SK-N-SH (cell line): ENCODE data around the gene COMT. TPM values are rescaled to one million over a fixed set of nuclear protein-coding genes. Genes with fewer than 3 reads are reported as not detected.

Experiments used
- CTCF ChIA-PET: fragments of 300-600, 350-600 bp; formaldehyde crosslinking; extraction: SDS; loops from one replicate; lab custom pipeline; 2021; lab: Yijun Ruan, JAX
- POLR2A ChIA-PET: fragments of 350-600 bp; sonication (Branson Sonifier 250); formaldehyde crosslinking; extraction: SDS; loops from one replicate; lab custom pipeline; 2020; ENCODE audit warnings: antibody characterized with exemption, inconsistent platforms; lab: Yijun Ruan, JAX
- DNase-seq: peaks from one replicate; pipeline ENCODE4 v3.0.0; 2012
- H2AFZ ChIP-seq: fragments of 200-600 bp; sonication (generic); 2 replicates; pipeline ENCODE4 v1.8.1; 2016; ENCODE audit warnings: antibody characterized with exemption, mild to moderate bottlenecking, low read depth
- H3F3A ChIP-seq: fragments of 200-600 bp; sonication (generic); replicated peaks from 2 replicates; pipeline ENCODE3; 2016; ENCODE audit warnings: antibody characterized with exemption, mild to moderate bottlenecking; ENCODE audit not compliant: insufficient read depth
- H3K27ac ChIP-seq, 2 experiments: fragments of 200-500 bp in 1 of 2; fragments of 200-600 bp in 1 of 2; sonication (Bioruptor generic) in 1 of 2; sonication (generic), shearing (Covaris generic) in 1 of 2; 2 replicates each; pipeline versions ENCODE4 v1.5.1 to v1.6.1; 2014 to 2016; ENCODE audit warnings: low read depth in 2 of 2, inconsistent platforms in 1 of 2, low read length in 1 of 2, mild to moderate bottlenecking in 1 of 2, mixed read lengths in 1 of 2
- H3K27me3 ChIP-seq: fragments of 200-600 bp; sonication (generic), shearing (Covaris generic); 2 replicates; pipeline ENCODE4 v1.6.1; 2016; ENCODE audit warnings: mixed run types; ENCODE audit not compliant: insufficient read depth
- H3K36me3 ChIP-seq, 2 experiments: fragments of 200-500 bp in 1 of 2; fragments of 200-600 bp in 1 of 2; sonication (Bioruptor generic) in 1 of 2; sonication (generic) in 1 of 2; replicated peaks in 1 of 2; 2 replicates each; pipeline versions ENCODE3 to v1.5.1; 2014 to 2016; ENCODE audit warnings: low read length in 1 of 2, mild to moderate bottlenecking in 1 of 2; ENCODE audit not compliant: insufficient read depth in 2 of 2, control insufficient read depth in 1 of 2
- H3K4me1 ChIP-seq, 2 experiments: fragments of 200-500 bp in 1 of 2; fragments of 200-600 bp in 1 of 2; sonication (Bioruptor generic) in 1 of 2; sonication (generic), shearing (Covaris generic) in 1 of 2; 2 replicates each; pipeline versions ENCODE4 v1.5.1 to v1.6.1; 2014 to 2016; ENCODE audit warnings: low read depth in 1 of 2, low read length in 1 of 2, mixed run types in 1 of 2; ENCODE audit not compliant: insufficient read depth in 2 of 2, control insufficient read depth in 1 of 2
- H3K4me2 ChIP-seq: fragments of 200-600 bp; sonication (generic), shearing (Covaris generic); 2 replicates; pipeline ENCODE4 v1.6.1; 2017; ENCODE audit warnings: mixed run types
- H3K4me3 ChIP-seq, 2 experiments: fragments of 200-500 bp in 1 of 2; fragments of 200-600 bp in 1 of 2; sonication (Bioruptor generic) in 1 of 2; sonication (generic), shearing (Covaris generic) in 1 of 2; 2 replicates each; pipeline versions ENCODE4 v1.5.1 to v1.8.1; 2014 to 2016; ENCODE audit warnings: low read depth in 2 of 2, inconsistent platforms in 1 of 2, low read length in 1 of 2, mild to moderate bottlenecking in 1 of 2, mixed read lengths in 1 of 2, moderate library complexity in 1 of 2
- H3K79me2 ChIP-seq: fragments of 200-600 bp; sonication (generic); 2 replicates; pipeline ENCODE4 v1.8.1; 2017; ENCODE audit warnings: mild to moderate bottlenecking; ENCODE audit not compliant: insufficient read depth
- H3K9ac ChIP-seq: fragments of 200-600 bp; sonication (generic); 2 replicates; pipeline ENCODE4 v1.6.1; 2017; ENCODE audit warnings: mixed run types
- H3K9me2 ChIP-seq: fragments of 200-600 bp; sonication (generic); 2 replicates; pipeline ENCODE4 v1.6.1; 2017; ENCODE audit warnings: mixed run types
- H3K9me3 ChIP-seq: fragments of 200-600 bp; sonication (generic); 2 replicates; pipeline ENCODE4 v1.6.1; 2017; ENCODE audit warnings: mixed run types, mild to moderate bottlenecking, moderate library complexity
- H4K20me1 ChIP-seq: fragments of 200-600 bp; sonication (generic); 2 replicates; pipeline ENCODE4 v1.6.1; 2017; ENCODE audit warnings: mild to moderate bottlenecking, mixed run types; ENCODE audit not compliant: insufficient read depth
- CHD2 ChIP-seq: fragments of 150-350 bp; IDR thresholded peaks from 2 replicates; pipeline ENCODE4 v1.6.1; 2018; ENCODE audit warnings: low read length; ENCODE audit not compliant: partially characterized antibody
- ELF1 ChIP-seq: IDR thresholded peaks from 2 replicates; pipeline ENCODE4 v1.4.0; 2012
- FOXJ3 ChIP-seq: sonication (generic); formaldehyde crosslinking; IDR thresholded peaks from 2 replicates; pipeline ENCODE4 v1.5.1; 2020; ENCODE audit warnings: mild to moderate bottlenecking, missing genetic modification reagents
- FOXM1 ChIP-seq: IDR thresholded peaks from 2 replicates; pipeline ENCODE4 v1.4.0; 2012; ENCODE audit warnings: low read depth, mild to moderate bottlenecking
- GATA2 ChIP-seq: sonication (generic); formaldehyde crosslinking; IDR thresholded peaks from 2 replicates; pipeline ENCODE4 v1.5.0; 2020; ENCODE audit warnings: mild to moderate bottlenecking, missing genetic modification reagents
- JUND ChIP-seq: IDR thresholded peaks from 2 replicates; pipeline ENCODE4 v1.4.0; 2012
- NFIC ChIP-seq: IDR thresholded peaks from 2 replicates; pipeline ENCODE4 v1.4.0; 2012; ENCODE audit warnings: borderline replicate concordance
- PBX3 ChIP-seq: IDR thresholded peaks from 2 replicates; pipeline ENCODE4; 2012
- POLR2AphosphoS5 ChIP-seq: IDR thresholded peaks from 2 replicates; pipeline ENCODE4 v1.6.1; 2012; ENCODE audit warnings: low read depth, low read length
- REST ChIP-seq: IDR thresholded peaks from 2 replicates; pipeline ENCODE4 v1.6.1; 2012; ENCODE audit warnings: mild to moderate bottlenecking, low read depth, low read length, moderate library complexity
- RFX5 ChIP-seq: IDR thresholded peaks from 2 replicates; pipeline ENCODE4 v1.6.1; 2012; ENCODE audit warnings: mild to moderate bottlenecking, improper control_type of control experiment, low read length
- SMC3 ChIP-seq: IDR thresholded peaks from 2 replicates; pipeline ENCODE4 v1.6.1; 2012; ENCODE audit warnings: low read depth, low read length, improper control_type of control experiment
- TAF1 ChIP-seq: IDR thresholded peaks from 2 replicates; pipeline ENCODE4 v1.6.1; 2012; ENCODE audit warnings: low read depth, mild to moderate bottlenecking, low read length, moderate library complexity, borderline replicate concordance
- TEAD4 ChIP-seq: IDR thresholded peaks from 2 replicates; pipeline ENCODE4 v1.4.0; 2012; ENCODE audit warnings: mild to moderate bottlenecking, borderline replicate concordance; ENCODE audit not compliant: insufficient read depth
- USF2 ChIP-seq: fragments of 150-350 bp; IDR thresholded peaks from 2 replicates; pipeline ENCODE4 v1.6.1; 2017; ENCODE audit warnings: antibody characterized with exemption, low read length, low read depth, borderline replicate concordance
- YY1 ChIP-seq: IDR thresholded peaks from 2 replicates; pipeline ENCODE4 v1.4.0; 2012; ENCODE audit warnings: low read depth, mild to moderate bottlenecking
- ZBTB33 ChIP-seq: IDR thresholded peaks from 2 replicates; pipeline ENCODE4 v1.4.0; 2012; ENCODE audit warnings: low read depth, borderline replicate concordance
- WGBS: methylation state at CpG from one replicate; pipeline ENCODE4 v1.1.6; 2017; ENCODE audit warnings: low lambda C conversion rate; 5-methylcytosine and 5-hydroxymethylcytosine counted together
- polyA plus RNA-seq, 3 experiments: library from polyadenylated mRNA; depleted of rRNA; stranded (reverse); fragments of >200 nt; gene quantifications; 2 replicates each; pipeline ENCODE4 v1.2.3, GENCODE V29; 2012

COMT gene
- polyA plus RNA-seq, 1 of the 3 experiments (the other 2 are of a cell fraction): 343 TPM

- CTCF ChIA-PET: interaction anchor here (0.6 to 2.1 kb wide), 3 partner anchors 17 to 199 kb away, joined by 3 to 6 read pairs (median 3); no protein-coding TSS in a partner anchor
- no peaks in the 10 kb centered on the region for H3K79me2 ChIP-seq
Observed at GRCh38 chr22:19929586-19930550, 11.7 kb upstream of the COMT start.

More at GRCh38 chr22:19929586-19930550, 11.7 kb upstream of the COMT start:
- no peaks in the 10 kb centered on the region for H3K27me3 ChIP-seq
- H3K27ac ChIP-seq: no peak overlapping the region
- no peak overlapping the region for H2AFZ ChIP-seq
- TF ChIP-seq YY1 (no peak), POLR2AphosphoS5 (no peak), FOXM1 (no peak), ZBTB33 (no peak), PBX3 (no peak), USF2 (no peak), GATA2 (CRISPR knock-in tag) (no peak), ELF1 (no peak), SMC3 (no peak), JUND (no peak), TAF1 (no peak), CHD2 (no peak), FOXJ3 (CRISPR knock-in tag) (no peak), NFIC (no peak), TEAD4 (no peak), REST (no peak), RFX5 (no peak)
- no peak for DNase-seq
- WGBS: 91% methylated on average over 11 of the region's 21 CpGs
- POLR2A ChIA-PET: no interaction called here
- H3F3A ChIP-seq: no peaks in the 10 kb centered on the region
- peaks cover 0 to 4% of the 10 kb centered on the region in 2 experiments for H3K36me3 ChIP-seq
- no peaks in the 10 kb centered on the region for H4K20me1 ChIP-seq
- H3K4me3 ChIP-seq: no peak overlapping the region
- H3K9ac ChIP-seq: no peak overlapping the region
- H3K9me3 ChIP-seq: no peaks in the 10 kb centered on the region
- H3K4me2 ChIP-seq: no peak overlapping the region
- no peaks in the 10 kb centered on the region for H3K9me2 ChIP-seq
- H3K4me1 ChIP-seq: peaks cover 0 to 18% of the 10 kb centered on the region in 2 experiments; a peak in 1 of 4 replicates
